Neural progenitor cell (in vitro differentiated cells): Measurements from ENCODE around the gene KIAA1958.

Experiments
- CTCF ChIP-seq: fragments of 200-600 bp; sonication (generic); IDR thresholded peaks from 2 replicates; pipeline ENCODE4 v1.5.1; 2017; ENCODE audit warnings: antibody characterized with exemption, mild to moderate bottlenecking
- EZH2 ChIP-seq: fragments of 200-600 bp; sonication (generic); IDR thresholded peaks from 2 replicates; pipeline ENCODE4 v1.6.1; 2017; ENCODE audit warnings: antibody characterized with exemption, mild to moderate bottlenecking, moderate library complexity
- EZH2phosphoT487 ChIP-seq: fragments of 200-600 bp; sonication (generic); IDR thresholded peaks from 2 replicates; pipeline ENCODE4 v1.6.1; 2017; ENCODE audit warnings: antibody characterized with exemption

- TF ChIP-seq CTCF (no peak), EZH2 (no peak), EZH2phosphoT487 (no peak)
These were observed 19.0 kb downstream of the KIAA1958 start for GRCh38 chr9:112505607-112506006.
